CD4-positive, alpha-beta T cell (primary cell): ENCODE results near the gene SET. TPM values are rescaled to one million over a fixed set of nuclear protein-coding genes. Genes with fewer than 3 reads are reported as not detected.

ENCODE experiments used
- ATAC-seq: fragments of 200-7000 bp; cut with Tn5 transposase; one replicate; pipeline ENCODE4 v1.10.0; 2022; ENCODE audit warnings: mild to moderate bottlenecking; ENCODE audit not compliant: poor library complexity
- CTCF ChIA-PET: fragments of 350-600 bp; sonication (Branson Sonifier 250); formaldehyde crosslinking; loops from one replicate; lab custom pipeline; 2021; ENCODE audit warnings: antibody characterized with exemption, inconsistent platforms; lab: Charles Lee
- POLR2A ChIA-PET: fragments of 350-600 bp; sonication (Branson Sonifier 250); formaldehyde crosslinking; loops from one replicate; lab custom pipeline; 2021; ENCODE audit warnings: antibody characterized with exemption, inconsistent platforms; lab: Charles Lee
- DNase-seq, 14 experiments: peaks; one replicate each; pipeline ENCODE4 v3.0.0-alpha.2; 2013 to 2020; ENCODE audit warnings: mixed read lengths in 2 of 14
- H3K27ac ChIP-seq, 2 donors: one replicate each; pipeline versions ENCODE4 v1.5.1 to v1.7.0; 2013; ENCODE audit warnings: low read length in 2 of 2, low read depth in 1 of 2, mild to moderate bottlenecking in 1 of 2
- H3K27me3 ChIP-seq, 2 experiments: 1 replicate in 1 of 2; 2 replicates in 1 of 2; pipeline versions ENCODE4 v1.6.1 to v1.7.0; 2013; ENCODE audit warnings: low read length in 2 of 2, control low read depth in 1 of 2, mild to moderate bottlenecking in 1 of 2, moderate library complexity in 1 of 2; ENCODE audit not compliant: insufficient read depth in 2 of 2, control insufficient read depth in 1 of 2
- H3K36me3 ChIP-seq: one replicate; pipeline ENCODE4 v1.6.1; 2013; ENCODE audit warnings: low read length, control low read depth; ENCODE audit not compliant: insufficient read depth
- H3K4me1 ChIP-seq: one replicate; pipeline ENCODE4 v1.6.1; 2013; ENCODE audit warnings: low read length, control low read depth; ENCODE audit not compliant: insufficient read depth
- H3K4me3 ChIP-seq: one replicate; pipeline ENCODE4 v1.5.1; 2013; ENCODE audit warnings: mild to moderate bottlenecking, low read length, moderate library complexity
- H3K9me3 ChIP-seq, 2 experiments: 1 replicate in 1 of 2; 2 replicates in 1 of 2; pipeline versions ENCODE4 v1.6.1 to v1.7.0; 2013; ENCODE audit warnings: low read length in 2 of 2, mild to moderate bottlenecking in 2 of 2, control low read depth in 1 of 2, moderate library complexity in 1 of 2; ENCODE audit not compliant: control insufficient read depth in 1 of 2, insufficient read depth in 1 of 2
- H3K27ac Mint-ChIP-seq: one replicate; pipeline ENCODE4 v1.8.0; 2020; ENCODE audit warnings: mixed read lengths
- H3K27me3 Mint-ChIP-seq: one replicate; pipeline ENCODE4 v1.8.0; 2021; ENCODE audit warnings: mixed read lengths
- H3K36me3 Mint-ChIP-seq: one replicate; pipeline ENCODE4 v1.8.0; 2021; ENCODE audit warnings: low read depth, mixed read lengths
- H3K4me1 Mint-ChIP-seq: one replicate; pipeline ENCODE4 v1.8.0; 2021; ENCODE audit warnings: low read depth, mixed read lengths
- H3K4me3 Mint-ChIP-seq: one replicate; pipeline ENCODE4 v1.8.0; 2020; ENCODE audit warnings: mild to moderate bottlenecking, mixed read lengths
- H3K9me3 Mint-ChIP-seq: one replicate; pipeline ENCODE4 v1.8.0; 2020; ENCODE audit warnings: mixed read lengths
- CTCF ChIP-seq: fragments of 200-600 bp; IDR thresholded peaks from one replicate; pipeline ENCODE4 v1.8.0; 2022; ENCODE audit warnings: antibody characterized with exemption, mild to moderate bottlenecking
- intact Hi-C, 2 experiments: fragments of 100-400 bp; cut with DNase I in 1 of 2; cut with micrococcal nuclease in 1 of 2; formaldehyde crosslinking; loops; one replicate each; pipeline versions ENCODE4 v1.15.1 to v1.9.0; 2023 to 2025; cut with DNase I, micrococcal nuclease
- total RNA-seq, 174 experiments: library from RNA in 2 of 174; stranded (reverse) in 2 of 174; gene quantifications; one replicate each; pipeline ENCODE4 v1.2.3 and lab custom pipeline; 2021 to 2026

Gene SET
- total RNA-seq, 2 experiments from 2014 or later = 228 to 241 TPM

- ChIA-PET POLR2A (interaction anchor here (1.0 kb wide), 2 partner anchors 8 to 48 kb away, joined by 3 to 5 read pairs; partner anchors contain the start of gene ZDHHC12), CTCF (no interaction called here)
- no peak for TF ChIP-seq CTCF
- intact Hi-C loops = no loop called here
- H3K9me3 Mint-ChIP-seq = no peaks in the 10 kb centered on the region
- Histone ChIP-seq H3K4me1 (peaks cover 11% of the 10 kb centered on the region), H3K27me3 (no peaks in the 10 kb centered on the region), H3K27ac (no peak overlapping the region), H3K4me3 (no peak overlapping the region), H3K9me3 (no peaks in the 10 kb centered on the region), H3K36me3 (peaks cover 44% of the 10 kb centered on the region)
- no peaks in the 10 kb centered on the region for H3K4me1 Mint-ChIP-seq
- no peak overlapping the region for H3K27ac Mint-ChIP-seq
- ATAC-seq = no peak
- no peaks in the 10 kb centered on the region for H3K27me3 Mint-ChIP-seq
- no peak overlapping the region for H3K4me3 Mint-ChIP-seq
- H3K36me3 Mint-ChIP-seq = peaks cover 33% of the 10 kb centered on the region
- no peak for DNase-seq
Observed at GRCh38 chr9:128732576-128732975, 43.6 kb downstream of the SET start.

GRCh38 chr9:128733256-128733655, 44.2 kb downstream of the SET start:
- H3K4me3 ChIP-seq = no peak overlapping the region
- no peaks in the 10 kb centered on the region for H3K9me3 Mint-ChIP-seq
- peaks cover 34% of the 10 kb centered on the region for H3K36me3 Mint-ChIP-seq
- no peaks in the 10 kb centered on the region for H3K4me1 Mint-ChIP-seq
- no peak overlapping the region for H3K27ac ChIP-seq
- DNase-seq = peak in 4 of 14 experiments; percentile 12 to 45 (median 39)
- ChIA-PET CTCF (no interaction called here), POLR2A (interaction anchor here (1.0 kb wide), 2 partner anchors 9 to 49 kb away, joined by 3 to 5 read pairs; partner anchors contain the start of gene ZDHHC12)
- no peaks in the 10 kb centered on the region for H3K27me3 Mint-ChIP-seq
- H3K9me3 ChIP-seq = no peaks in the 10 kb centered on the region
- no peak overlapping the region for H3K4me3 Mint-ChIP-seq
- H3K27me3 ChIP-seq = no peaks in the 10 kb centered on the region
- H3K4me1 ChIP-seq = peaks cover 4% of the 10 kb centered on the region
- peaks cover 44% of the 10 kb centered on the region for H3K36me3 ChIP-seq
- no peak for ATAC-seq
- TF ChIP-seq CTCF = peak; percentile 22
- H3K27ac Mint-ChIP-seq = no peak overlapping the region
- intact Hi-C loops = no loop called here

- ATAC-seq (no peak), DNase-seq (peak in 1 of 14 experiments; percentile 11)
- CTCF ChIA-PET = no interaction called here
- no peaks in the 10 kb centered on the region for H3K27me3 Mint-ChIP-seq
- no peak for TF ChIP-seq CTCF
- Histone ChIP-seq H3K36me3 (peaks cover 47% of the 10 kb centered on the region), H3K4me3 (no peak overlapping the region), H3K9me3 (no peaks in the 10 kb centered on the region), H3K27me3 (no peaks in the 10 kb centered on the region), H3K4me1 (no peaks in the 10 kb centered on the region), H3K27ac (no peak overlapping the region)
- H3K4me1 Mint-ChIP-seq = no peaks in the 10 kb centered on the region
- intact Hi-C loops = no loop called here
- no peak overlapping the region for H3K27ac Mint-ChIP-seq
- no peak overlapping the region for H3K4me3 Mint-ChIP-seq
- no peaks in the 10 kb centered on the region for H3K9me3 Mint-ChIP-seq
- peaks cover 47% of the 10 kb centered on the region for H3K36me3 Mint-ChIP-seq
- POLR2A ChIA-PET = no interaction called here
Observed at GRCh38 chr9:128735373-128735772, 46.4 kb downstream of the SET start.
